ENCODE results near the gene NEK6. TPM values are rescaled to one million over a fixed set of nuclear protein-coding genes. Genes with fewer than 3 reads are reported as not detected.

NEK6 gene
- total RNA-seq, 1 donor from 2014 or later, result 15.7 TPM

DNA sequence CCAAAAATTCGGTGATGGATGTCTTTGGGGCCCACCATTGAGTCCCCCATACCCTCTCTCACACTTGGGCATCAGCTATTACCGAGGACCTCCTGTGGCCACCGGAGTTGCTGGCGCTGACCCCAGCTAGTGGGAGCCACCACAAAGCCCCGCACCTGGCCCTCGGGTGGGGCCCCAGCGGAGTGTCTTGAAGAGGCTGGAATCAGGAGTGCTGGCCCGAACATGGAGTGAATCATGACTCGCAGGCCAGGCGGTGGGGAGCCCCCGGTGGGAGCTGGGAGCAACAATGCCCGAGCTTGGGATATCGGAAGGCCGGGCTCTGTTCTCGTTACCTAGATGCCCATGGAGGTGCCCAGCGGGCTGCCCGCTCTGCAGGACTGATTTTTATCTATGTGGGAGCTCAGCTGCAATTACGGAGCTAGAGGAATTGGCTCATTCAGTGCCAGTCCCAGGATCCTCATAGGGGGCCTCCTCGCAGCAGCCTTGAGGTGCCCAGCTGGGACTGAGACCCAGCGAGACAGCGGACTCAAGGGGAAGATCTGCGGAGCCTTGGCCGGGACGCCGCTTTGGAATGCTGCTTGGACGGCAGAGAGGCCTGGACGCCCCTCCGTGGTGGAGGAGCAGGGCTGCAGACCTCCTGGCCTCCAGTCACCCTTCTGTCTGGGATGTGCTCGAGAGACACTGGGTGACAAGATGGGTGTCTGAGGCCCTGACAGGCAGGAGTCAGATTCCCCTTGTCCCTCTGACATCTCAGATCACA lies 86.7 kb downstream of the NEK6 start:
- Histone ChIP-seq H3K9ac (ENCODE audit: low read depth in 1 of 3, low read length in 3 of 3) (no peak overlapping the region), H3K27me3 (ENCODE audit: control insufficient read depth in 3 of 3, insufficient read depth in 3 of 3, low read length in 3 of 3) (peaks cover 0 to 11% (median 0%) of the 10 kb centered on the region in 3 donors), H3K27ac (ENCODE audit: low read depth, low read length) (no peak overlapping the region), H3K4me3 (ENCODE audit: low read length in 3 of 3) (no peak overlapping the region), H3K36me3 (ENCODE audit: control insufficient read depth in 3 of 3, insufficient read depth in 3 of 3, low read length in 3 of 3) (peaks cover 11 to 21% (median 15%) of the 10 kb centered on the region in 3 donors), H3K9me3 (ENCODE audit: control insufficient read depth in 3 of 3, low read length in 3 of 3) (no peaks in the 10 kb centered on the region), H3K4me1 (ENCODE audit: control insufficient read depth in 3 of 3, insufficient read depth in 3 of 3, low read length in 3 of 3) (peaks cover 11 to 21% (median 16%) of the 10 kb centered on the region in 3 donors)

DNA sequence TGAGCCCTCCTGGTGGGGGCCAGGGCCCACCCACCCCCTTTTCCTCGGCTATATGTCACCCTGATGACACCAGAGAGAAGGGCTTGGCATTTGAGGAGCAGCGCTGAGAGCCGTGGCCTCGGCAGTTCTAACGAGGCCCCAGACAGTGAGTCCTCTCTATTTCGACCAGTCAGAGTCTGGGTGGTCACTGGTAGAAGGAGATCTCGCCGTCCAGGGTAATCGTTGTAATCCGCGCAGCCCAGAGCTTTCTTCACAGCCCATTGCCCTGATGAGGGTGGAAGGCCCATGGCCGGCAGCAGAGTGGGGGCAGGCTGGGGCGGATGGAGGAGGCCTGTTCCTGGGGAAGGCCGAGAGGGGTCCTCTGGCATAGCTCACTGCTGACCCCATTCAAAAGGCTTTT lies 87.3 kb downstream of the NEK6 start:
- Histone ChIP-seq H3K27me3 (ENCODE audit: control insufficient read depth in 3 of 3, insufficient read depth in 3 of 3, low read length in 3 of 3) (peaks cover 0 to 5% (median 0%) of the 10 kb centered on the region in 3 donors), H3K9me3 (ENCODE audit: control insufficient read depth in 3 of 3, low read length in 3 of 3) (no peaks in the 10 kb centered on the region), H3K4me1 (ENCODE audit: control insufficient read depth in 3 of 3, insufficient read depth in 3 of 3, low read length in 3 of 3) (peaks cover 11 to 21% (median 16%) of the 10 kb centered on the region in 3 donors), H3K27ac (ENCODE audit: low read depth, low read length) (no peak overlapping the region), H3K4me3 (ENCODE audit: low read length in 3 of 3) (no peak overlapping the region), H3K36me3 (ENCODE audit: control insufficient read depth in 3 of 3, insufficient read depth in 3 of 3, low read length in 3 of 3) (peaks cover 12 to 23% (median 19%) of the 10 kb centered on the region in 3 donors), H3K9ac (ENCODE audit: low read depth in 1 of 3, low read length in 3 of 3) (no peak overlapping the region)

DNA sequence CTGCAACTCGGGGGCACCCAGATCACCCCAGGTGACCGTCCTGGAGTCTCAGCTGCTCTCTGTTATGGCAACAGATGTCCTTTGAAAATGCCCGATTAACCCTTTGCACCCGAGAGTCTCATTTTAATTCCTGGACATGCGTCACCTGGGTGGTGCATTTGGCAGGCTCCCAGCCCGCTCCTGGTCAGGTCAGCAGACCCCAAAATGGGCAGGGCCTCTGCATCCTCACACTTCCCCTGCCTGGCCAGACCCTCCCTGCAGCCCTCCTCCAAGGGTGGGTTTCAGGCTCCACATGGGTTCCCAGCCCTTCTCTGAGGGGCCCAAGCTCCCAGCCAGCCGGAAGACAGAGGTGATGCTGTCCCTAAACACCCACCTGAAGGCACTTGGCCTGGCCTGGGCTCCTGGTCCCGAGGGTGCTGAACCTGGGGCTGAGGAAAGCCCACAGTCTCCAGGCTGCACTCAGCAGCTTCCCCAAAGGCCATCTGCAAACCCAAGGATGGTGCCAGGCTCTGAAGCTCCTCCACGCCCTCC lies 88.1 kb downstream of the NEK6 start:
- Histone ChIP-seq H3K4me3 (ENCODE audit: low read length in 3 of 3) (no peak overlapping the region), H3K4me1 (ENCODE audit: control insufficient read depth in 3 of 3, insufficient read depth in 3 of 3, low read length in 3 of 3) (peaks cover 11 to 21% (median 16%) of the 10 kb centered on the region in 3 donors), H3K27ac (ENCODE audit: low read depth, low read length) (no peak overlapping the region), H3K27me3 (ENCODE audit: control insufficient read depth in 3 of 3, insufficient read depth in 3 of 3, low read length in 3 of 3) (no peaks in the 10 kb centered on the region), H3K9me3 (ENCODE audit: control insufficient read depth in 3 of 3, low read length in 3 of 3) (no peaks in the 10 kb centered on the region), H3K9ac (ENCODE audit: low read depth in 1 of 3, low read length in 3 of 3) (no peak overlapping the region), H3K36me3 (ENCODE audit: control insufficient read depth in 3 of 3, insufficient read depth in 3 of 3, low read length in 3 of 3) (peaks cover 19 to 29% (median 23%) of the 10 kb centered on the region in 3 donors)

DNA sequence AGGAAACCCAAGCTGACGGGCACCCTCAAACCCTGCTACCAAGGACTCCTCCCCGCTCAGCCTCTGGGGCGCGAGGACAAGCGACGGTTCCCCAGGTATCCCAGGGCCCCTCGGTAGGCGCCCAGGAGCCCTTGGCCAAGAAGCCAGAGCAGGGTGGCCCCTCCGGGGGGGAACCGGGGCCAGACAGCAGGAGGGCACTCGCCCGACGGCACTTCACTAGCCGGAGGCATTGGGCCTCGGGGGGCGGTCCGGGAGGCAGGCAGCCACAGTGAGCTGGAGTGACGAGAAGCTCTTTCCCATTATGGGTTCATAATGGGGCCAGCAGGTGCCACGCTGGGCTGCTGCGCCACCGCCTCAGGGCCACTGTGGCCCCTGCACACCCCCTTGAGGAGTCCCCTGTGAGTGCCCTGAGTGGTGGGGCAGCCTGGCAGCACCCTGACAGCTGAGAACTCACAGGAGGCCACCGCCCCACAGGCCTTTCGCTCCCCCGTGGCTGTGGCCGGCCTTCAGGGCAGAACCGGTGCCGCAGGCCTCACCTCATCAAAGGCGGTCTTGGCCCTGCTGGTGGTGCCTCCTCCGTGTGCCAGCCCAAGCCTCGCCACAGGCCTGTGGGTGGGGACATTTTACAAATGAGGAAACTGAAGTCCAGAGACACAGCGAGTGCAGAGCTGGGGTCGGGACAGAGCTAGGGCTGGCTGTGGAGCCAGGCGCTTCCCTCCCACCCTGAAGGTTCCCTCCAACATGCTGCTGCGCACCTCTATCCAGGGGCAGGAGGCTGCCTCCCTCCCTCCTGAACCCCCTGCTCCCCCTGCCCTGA lies 88.8 kb downstream of the NEK6 start:
- H3K36me3 ChIP-seq (ENCODE audit: control insufficient read depth in 3 of 3, insufficient read depth in 3 of 3, low read length in 3 of 3), result peaks cover 26 to 37% (median 28%) of the 10 kb centered on the region in 3 donors

DNA sequence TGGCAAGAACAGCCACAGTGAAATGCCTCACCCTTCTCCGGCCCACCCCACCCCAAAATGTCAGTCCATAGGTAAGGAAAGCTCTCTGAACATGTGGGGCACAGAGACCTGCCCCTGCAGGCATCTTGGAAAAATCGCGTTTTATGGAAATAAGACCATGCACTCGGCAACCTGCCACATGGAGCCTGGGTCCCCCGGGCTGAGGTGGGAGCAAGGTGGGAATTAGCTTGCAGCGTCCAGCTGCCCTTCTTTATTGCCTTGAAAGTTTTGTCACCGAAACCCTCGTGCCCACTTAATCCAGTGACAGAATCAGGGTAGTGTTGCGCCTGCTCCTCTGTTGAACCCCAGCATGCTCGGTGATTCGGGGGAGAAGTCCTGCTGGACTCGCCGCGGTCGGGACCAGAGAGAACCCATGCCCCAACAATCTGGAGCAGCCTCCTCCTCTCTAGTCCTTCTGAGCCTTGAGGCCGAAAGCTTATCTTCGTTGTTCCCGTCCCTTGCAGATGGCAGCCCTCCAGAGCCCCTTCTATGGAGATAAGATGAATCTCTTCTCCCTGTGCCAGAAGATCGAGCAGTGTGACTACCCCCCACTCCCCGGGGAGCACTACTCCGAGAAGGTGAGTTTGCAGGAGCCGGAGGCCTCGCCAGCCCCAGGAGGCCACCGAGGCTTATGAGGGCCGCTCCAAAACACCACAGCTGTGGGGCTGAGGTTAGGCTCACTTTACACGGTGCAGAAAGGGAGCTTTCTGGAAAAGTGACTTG lies 89.6 kb downstream of the NEK6 start:
- H3K36me3 ChIP-seq (ENCODE audit: control insufficient read depth in 3 of 3, insufficient read depth in 3 of 3, low read length in 3 of 3), result peaks cover 29 to 38% (median 34%) of the 10 kb centered on the region in 3 donors
- H3K9ac ChIP-seq (ENCODE audit: low read depth in 1 of 3, low read length in 3 of 3), result no peak overlapping the region
- no peaks in the 10 kb centered on the region for H3K27me3 ChIP-seq (ENCODE audit: control insufficient read depth in 3 of 3, insufficient read depth in 3 of 3, low read length in 3 of 3)
- no peak overlapping the region for H3K4me3 ChIP-seq (ENCODE audit: low read length in 3 of 3)
- no peak overlapping the region for H3K27ac ChIP-seq (ENCODE audit: low read depth, low read length)
- no peaks in the 10 kb centered on the region for H3K9me3 ChIP-seq (ENCODE audit: control insufficient read depth in 3 of 3, low read length in 3 of 3)
- H3K4me1 ChIP-seq (ENCODE audit: control insufficient read depth in 3 of 3, insufficient read depth in 3 of 3, low read length in 3 of 3), result peaks cover 9 to 14% (median 11%) of the 10 kb centered on the region in 3 donors

More for the DNA sequence above, 88.8 kb downstream of the NEK6 start:
- H3K4me1 ChIP-seq (ENCODE audit: control insufficient read depth in 3 of 3, insufficient read depth in 3 of 3, low read length in 3 of 3), result peaks cover 11 to 21% (median 16%) of the 10 kb centered on the region in 3 donors
- H3K9me3 ChIP-seq (ENCODE audit: control insufficient read depth in 3 of 3, low read length in 3 of 3), result no peaks in the 10 kb centered on the region
- no peaks in the 10 kb centered on the region for H3K27me3 ChIP-seq (ENCODE audit: control insufficient read depth in 3 of 3, insufficient read depth in 3 of 3, low read length in 3 of 3)
- H3K4me3 ChIP-seq (ENCODE audit: low read length in 3 of 3), result no peak overlapping the region
- H3K9ac ChIP-seq (ENCODE audit: low read depth in 1 of 3, low read length in 3 of 3), result no peak overlapping the region
- H3K27ac ChIP-seq (ENCODE audit: low read depth, low read length), result no peak overlapping the region

DNA sequence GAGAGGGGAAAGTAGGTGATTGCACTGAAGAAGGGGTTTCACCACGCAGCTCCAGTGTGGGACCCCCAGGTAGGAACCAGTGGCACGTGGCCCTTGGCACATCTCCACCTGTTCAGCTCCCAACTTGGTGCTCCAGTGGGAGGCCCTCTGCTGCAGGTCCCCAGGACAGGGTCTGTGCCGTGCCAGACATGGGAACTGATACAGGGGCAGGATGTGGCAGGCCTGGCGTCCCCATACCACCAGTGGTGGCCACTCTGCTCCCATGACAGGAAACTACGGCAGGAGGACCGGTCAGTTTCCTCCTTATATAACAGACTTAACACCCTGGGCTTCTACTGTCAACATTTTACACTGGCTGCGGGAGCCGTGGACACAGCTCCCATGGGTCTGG lies 90.2 kb downstream of the NEK6 start:
- no peak overlapping the region for H3K4me3 ChIP-seq (ENCODE audit: low read length in 3 of 3)
- H3K27me3 ChIP-seq (ENCODE audit: control insufficient read depth in 3 of 3, insufficient read depth in 3 of 3, low read length in 3 of 3), result no peaks in the 10 kb centered on the region
- peaks cover 34 to 44% (median 40%) of the 10 kb centered on the region in 3 donors for H3K36me3 ChIP-seq (ENCODE audit: control insufficient read depth in 3 of 3, insufficient read depth in 3 of 3, low read length in 3 of 3)
- H3K9ac ChIP-seq (ENCODE audit: low read depth in 1 of 3, low read length in 3 of 3), result no peak overlapping the region
- H3K9me3 ChIP-seq (ENCODE audit: control insufficient read depth in 3 of 3, low read length in 3 of 3), result no peaks in the 10 kb centered on the region
- H3K4me1 ChIP-seq (ENCODE audit: control insufficient read depth in 3 of 3, insufficient read depth in 3 of 3, low read length in 3 of 3), result peaks cover 3 to 8% (median 6%) of the 10 kb centered on the region in 3 donors
- H3K27ac ChIP-seq (ENCODE audit: low read depth, low read length), result no peak overlapping the region

DNA sequence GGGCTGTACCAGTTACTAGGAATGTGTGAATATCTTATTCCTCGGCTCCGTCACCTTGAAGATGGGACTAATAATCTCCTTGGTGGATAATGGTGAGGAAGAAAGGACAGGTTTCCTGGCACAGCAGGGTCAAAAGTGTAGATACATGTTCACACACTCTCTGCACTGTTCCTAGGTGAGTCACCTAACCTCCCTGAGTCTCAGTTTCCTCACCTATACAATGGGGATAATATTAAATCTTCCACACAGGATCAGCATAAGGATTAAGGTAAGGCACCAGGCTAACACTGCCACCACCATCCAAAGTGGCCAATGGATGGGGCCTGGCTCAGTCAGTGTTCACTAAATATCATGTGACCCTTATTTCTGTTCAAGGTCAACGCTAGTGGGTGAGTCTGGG lies 90.6 kb downstream of the NEK6 start:
- Histone ChIP-seq H3K4me3 (ENCODE audit: low read length in 3 of 3) (no peak overlapping the region), H3K27me3 (ENCODE audit: control insufficient read depth in 3 of 3, insufficient read depth in 3 of 3, low read length in 3 of 3) (no peaks in the 10 kb centered on the region), H3K27ac (ENCODE audit: low read depth, low read length) (no peak overlapping the region), H3K9me3 (ENCODE audit: control insufficient read depth in 3 of 3, low read length in 3 of 3) (no peaks in the 10 kb centered on the region), H3K9ac (ENCODE audit: low read depth in 1 of 3, low read length in 3 of 3) (no peak overlapping the region), H3K36me3 (ENCODE audit: control insufficient read depth in 3 of 3, insufficient read depth in 3 of 3, low read length in 3 of 3) (peaks cover 38 to 48% (median 44%) of the 10 kb centered on the region in 3 donors), H3K4me1 (ENCODE audit: control insufficient read depth in 3 of 3, insufficient read depth in 3 of 3, low read length in 3 of 3) (peaks cover under 1 to 5% (median 3%) of the 10 kb centered on the region in 3 donors)

DNA sequence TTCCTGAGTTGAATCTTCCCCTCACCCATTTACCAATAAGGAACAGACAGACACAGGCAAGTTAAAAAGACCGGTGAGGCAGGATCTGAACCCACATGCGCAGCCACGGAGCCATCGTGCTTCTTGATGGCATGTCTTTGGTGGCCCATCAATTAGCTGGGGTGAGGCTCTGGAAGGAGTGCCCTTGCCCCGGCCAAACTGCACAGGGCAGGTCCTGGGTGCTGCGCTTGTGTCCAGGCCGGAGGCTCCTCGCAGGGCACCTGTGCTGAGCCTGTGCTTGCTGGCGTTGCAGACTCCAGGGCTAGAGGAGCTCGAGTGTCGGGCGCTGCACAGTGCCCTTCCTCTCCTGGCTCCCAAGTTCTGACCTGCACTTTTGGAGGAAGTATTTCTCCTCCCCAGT lies 91.1 kb downstream of the NEK6 start:
- no peaks in the 10 kb centered on the region for H3K9me3 ChIP-seq (ENCODE audit: control insufficient read depth in 3 of 3, low read length in 3 of 3)
- H3K27me3 ChIP-seq (ENCODE audit: control insufficient read depth in 3 of 3, insufficient read depth in 3 of 3, low read length in 3 of 3), result no peaks in the 10 kb centered on the region
- no peak overlapping the region for H3K27ac ChIP-seq (ENCODE audit: low read depth, low read length)
- peaks cover 0 to under 1% (median 0%) of the 10 kb centered on the region in 3 donors for H3K4me1 ChIP-seq (ENCODE audit: control insufficient read depth in 3 of 3, insufficient read depth in 3 of 3, low read length in 3 of 3)
- H3K9ac ChIP-seq (ENCODE audit: low read depth in 1 of 3, low read length in 3 of 3), result no peak overlapping the region
- no peak overlapping the region for H3K4me3 ChIP-seq (ENCODE audit: low read length in 3 of 3)
- H3K36me3 ChIP-seq (ENCODE audit: control insufficient read depth in 3 of 3, insufficient read depth in 3 of 3, low read length in 3 of 3), result peaks cover 40 to 53% (median 47%) of the 10 kb centered on the region in 3 donors

DNA sequence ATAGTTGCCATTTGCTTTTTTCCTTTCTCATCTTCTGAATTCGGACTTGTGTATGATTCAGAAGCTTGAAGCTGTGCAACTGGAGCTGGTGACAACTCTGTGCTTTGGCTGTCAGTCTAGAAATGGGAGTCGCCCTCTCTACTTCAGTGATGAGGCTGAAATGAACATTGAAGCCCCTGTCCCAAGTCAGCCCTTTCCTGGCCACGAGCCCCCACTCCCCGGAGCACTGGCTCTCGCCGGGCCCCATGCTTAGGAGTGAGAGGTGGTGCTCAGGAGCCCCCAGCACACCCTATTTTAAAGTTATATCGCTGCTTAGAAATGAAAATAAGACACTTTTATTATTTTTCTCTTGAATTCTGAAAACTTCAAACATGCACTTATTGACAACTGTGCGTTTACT lies 91.5 kb downstream of the NEK6 start:
- Histone ChIP-seq H3K9ac (ENCODE audit: low read depth in 1 of 3, low read length in 3 of 3) (no peak overlapping the region), H3K9me3 (ENCODE audit: control insufficient read depth in 3 of 3, low read length in 3 of 3) (no peaks in the 10 kb centered on the region), H3K4me1 (ENCODE audit: control insufficient read depth in 3 of 3, insufficient read depth in 3 of 3, low read length in 3 of 3) (no peaks in the 10 kb centered on the region), H3K4me3 (ENCODE audit: low read length in 3 of 3) (no peak overlapping the region), H3K36me3 (ENCODE audit: control insufficient read depth in 3 of 3, insufficient read depth in 3 of 3, low read length in 3 of 3) (peaks cover 40 to 53% (median 47%) of the 10 kb centered on the region in 3 donors), H3K27me3 (ENCODE audit: control insufficient read depth in 3 of 3, insufficient read depth in 3 of 3, low read length in 3 of 3) (no peaks in the 10 kb centered on the region), H3K27ac (ENCODE audit: low read depth, low read length) (no peak overlapping the region)

All from skeletal muscle tissue (tissue), 4 donors.